Chondrocyte (in vitro differentiated cells): ENCODE data around the gene CACNA1G. TPM values are rescaled to one million over a fixed set of nuclear protein-coding genes. Genes with fewer than 3 reads are reported as not detected.

Experiments used
- DNase-seq: peaks from one replicate; pipeline ENCODE4 v3.0.0; 2021; ENCODE audit warnings: mixed read lengths, low spot score
- H3K27ac Mint-ChIP-seq: one replicate; pipeline ENCODE4 v1.8.0; 2021; ENCODE audit warnings: mild to moderate bottlenecking, moderate library complexity, mixed read lengths; ENCODE audit not compliant: unreplicated experiment
- H3K27me3 Mint-ChIP-seq: 2 replicates; pipeline ENCODE4 v1.8.0; 2021; ENCODE audit warnings: low read depth, mixed read lengths
- H3K36me3 Mint-ChIP-seq: 2 replicates; pipeline ENCODE4 v1.8.0; 2021; ENCODE audit warnings: low read depth, mixed read lengths
- H3K4me1 Mint-ChIP-seq: 2 replicates; pipeline ENCODE4 v1.8.0; 2021; ENCODE audit warnings: low read depth, mild to moderate bottlenecking, mixed read lengths
- H3K4me3 Mint-ChIP-seq: one replicate; pipeline ENCODE4 v1.8.0; 2021; ENCODE audit warnings: mild to moderate bottlenecking, moderate library complexity, mixed read lengths; ENCODE audit not compliant: unreplicated experiment
- H3K9me3 Mint-ChIP-seq: 2 replicates; pipeline ENCODE4 v1.8.0; 2021; ENCODE audit warnings: low read depth, mixed read lengths
- CTCF ChIP-seq: fragments of 200-600 bp; sonication (generic); IDR thresholded peaks from 2 replicates; pipeline ENCODE4 v1.5.0; 2021; ENCODE audit warnings: antibody characterized with exemption, mild to moderate bottlenecking, moderate library complexity
- total RNA-seq: library from RNA; stranded (reverse); gene quantifications from 3 replicates; pipeline ENCODE4 v1.2.1, GENCODE V29; 2021

CACNA1G gene
- total RNA-seq, 1 donor from 2014 or later = 0.10 TPM

DNA sequence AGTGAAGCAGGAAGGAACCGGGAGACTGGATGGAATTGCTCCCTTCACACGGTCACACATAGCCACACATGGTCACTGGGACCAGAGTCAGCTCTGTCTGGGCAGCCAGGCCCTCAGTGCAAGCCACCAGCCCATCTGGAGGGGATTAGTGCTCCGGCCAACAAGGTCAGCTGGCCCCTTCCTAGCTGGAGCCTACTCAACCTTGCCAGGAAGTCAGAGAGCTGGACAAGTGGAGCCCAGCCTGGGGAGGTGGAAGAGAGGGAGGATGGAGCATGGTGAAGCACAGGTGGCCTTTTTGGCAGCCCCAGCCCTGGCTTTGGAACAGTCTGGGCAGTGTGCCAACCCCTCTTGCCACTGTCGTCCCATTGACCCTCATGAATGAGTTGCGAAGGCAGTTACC, 3.7 kb upstream of the CACNA1G start:
- Mint-ChIP-seq H3K9me3 (no peaks in the 10 kb centered on the region), H3K4me1 (peaks cover 9% of the 10 kb centered on the region), H3K27me3 (peaks cover 16% of the 10 kb centered on the region), H3K36me3 (peaks cover 9% of the 10 kb centered on the region), H3K4me3 (no peak overlapping the region), H3K27ac (no peak overlapping the region)
- no peak for DNase-seq
- TF ChIP-seq CTCF = no peak

DNA sequence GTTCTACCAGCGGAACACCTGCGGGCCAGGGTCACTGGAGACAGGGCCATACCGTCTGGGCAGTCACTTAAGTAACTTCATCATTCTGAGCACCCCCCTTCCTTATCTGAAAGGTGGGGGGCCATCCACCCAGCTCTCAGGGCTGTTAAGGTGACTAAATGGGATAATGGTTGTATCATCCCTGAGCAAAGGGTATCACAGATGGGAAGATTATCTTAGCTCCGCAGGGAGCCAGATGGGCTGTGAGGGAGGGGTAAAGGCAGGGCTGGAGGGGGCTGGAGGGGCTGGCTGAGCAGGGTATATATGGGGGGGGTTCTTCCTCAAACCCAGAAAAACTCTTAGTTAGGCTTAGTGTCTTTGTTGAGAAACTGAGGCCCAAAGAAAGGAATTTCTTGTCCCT, 2.9 kb upstream of the CACNA1G start:
- peaks cover 9% of the 10 kb centered on the region for H3K36me3 Mint-ChIP-seq
- H3K4me3 Mint-ChIP-seq = no peak overlapping the region
- TF ChIP-seq CTCF = no peak
- H3K4me1 Mint-ChIP-seq = peaks cover 14% of the 10 kb centered on the region
- peaks cover 22% of the 10 kb centered on the region for H3K27me3 Mint-ChIP-seq
- H3K27ac Mint-ChIP-seq = no peak overlapping the region
- DNase-seq = no peak
- no peaks in the 10 kb centered on the region for H3K9me3 Mint-ChIP-seq

- Mint-ChIP-seq H3K4me3 (no peak overlapping the region), H3K9me3 (no peaks in the 10 kb centered on the region), H3K27me3 (peaks cover 24% of the 10 kb centered on the region), H3K36me3 (peaks cover 9% of the 10 kb centered on the region), H3K4me1 (peaks cover 14% of the 10 kb centered on the region), H3K27ac (no peak overlapping the region)
- DNase-seq = no peak
- TF ChIP-seq CTCF = no peak
Measured at GRCh38 chr17:50558091-50558490, 2.4 kb upstream of the CACNA1G start.

DNA sequence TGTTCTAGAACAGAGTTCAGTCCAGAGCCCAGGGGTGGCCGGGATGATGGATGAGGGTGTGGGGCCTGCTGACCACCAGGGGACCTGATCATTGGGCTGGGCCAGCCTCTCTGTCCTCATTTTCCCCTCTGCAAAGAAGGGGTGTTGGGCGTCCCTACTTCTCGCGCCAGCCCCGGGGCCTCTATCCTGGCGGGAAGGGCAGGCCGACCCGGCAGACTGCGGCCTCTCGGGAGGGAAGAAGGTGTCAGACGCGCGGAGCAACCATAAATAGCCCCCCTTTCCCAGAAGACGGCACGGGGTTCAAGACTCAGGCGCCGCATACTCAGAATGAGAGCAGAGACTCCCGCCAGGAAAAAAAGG, 2.0 kb upstream of the CACNA1G start:
- H3K36me3 Mint-ChIP-seq = peaks cover 9% of the 10 kb centered on the region
- DNase-seq = no peak
- TF ChIP-seq CTCF = peak; percentile 15
- peaks cover 28% of the 10 kb centered on the region for H3K27me3 Mint-ChIP-seq
- no peak overlapping the region for H3K27ac Mint-ChIP-seq
- H3K9me3 Mint-ChIP-seq = no peaks in the 10 kb centered on the region
- H3K4me3 Mint-ChIP-seq = no peak overlapping the region
- peaks cover 14% of the 10 kb centered on the region for H3K4me1 Mint-ChIP-seq

DNA sequence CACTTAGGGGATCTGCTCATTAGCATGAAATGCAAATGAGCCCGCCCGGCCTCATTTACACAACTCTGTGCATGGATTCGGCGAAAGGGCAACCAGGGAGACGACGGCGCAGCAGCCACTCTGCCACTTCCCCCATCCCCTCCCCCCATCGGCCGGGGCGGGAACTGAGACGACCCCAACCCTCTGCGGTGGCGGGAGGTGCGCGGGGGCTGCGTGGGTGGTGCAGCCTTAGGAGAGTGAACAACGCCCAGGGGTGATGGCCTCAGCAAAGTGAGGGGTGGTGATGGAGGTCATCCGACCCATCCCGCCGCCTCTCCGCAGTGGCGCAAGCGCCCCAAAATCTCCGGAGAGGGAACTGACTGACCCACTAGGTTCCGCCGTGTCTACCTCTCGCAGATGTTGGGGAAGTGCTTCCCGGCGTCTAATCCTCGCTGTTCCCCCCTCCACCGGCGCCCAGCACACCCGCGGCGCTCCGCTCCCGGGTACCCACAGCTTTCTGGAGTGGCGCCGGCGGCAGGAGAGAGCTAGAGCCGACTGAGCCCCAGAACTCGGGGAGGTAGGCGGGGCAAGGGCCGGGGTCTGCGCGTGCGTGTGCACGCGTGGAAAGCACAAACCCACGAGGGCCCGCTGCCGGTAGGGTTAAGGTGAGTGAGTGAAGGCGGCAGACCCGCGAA, 1.4 kb upstream of the CACNA1G start:
- Mint-ChIP-seq H3K4me1 (peaks cover 14% of the 10 kb centered on the region), H3K27me3 (peaks cover 28% of the 10 kb centered on the region), H3K36me3 (peaks cover 9% of the 10 kb centered on the region), H3K4me3 (no peak overlapping the region), H3K27ac (no peak overlapping the region), H3K9me3 (no peaks in the 10 kb centered on the region)
- no peak for TF ChIP-seq CTCF
- no peak for DNase-seq
